Measurements from ENCODE around the gene CCBE1. TPM values are rescaled to one million over a fixed set of nuclear protein-coding genes. Genes with fewer than 3 reads are reported as not detected.

Gene CCBE1
- total RNA-seq, 1 donor from 2014 or later: 4.1 TPM

- H4K20me1 ChIP-seq (ENCODE audit: insufficient read depth, low read length): peaks cover 3% of the 10 kb centered on the region
- no peak overlapping the region for H3K9ac ChIP-seq (ENCODE audit: low read length)
- peaks cover 30% of the 10 kb centered on the region for H3K4me1 Mint-ChIP-seq (ENCODE audit: low read depth, unreplicated experiment)
- no peaks in the 10 kb centered on the region for H3K79me2 ChIP-seq (ENCODE audit: insufficient read depth, low read length)
- no peak for TF ChIP-seq EZH2 (IDR thresholded peaks at IDR 0.05; ENCODE audit: insufficient read depth, low read length)
- TF ChIP-seq CTCF (IDR thresholded peaks at IDR 0.05; ENCODE audit: insufficient read depth, low read depth, low read length): no peak
- peaks cover 6% of the 10 kb centered on the region for H3K27me3 Mint-ChIP-seq (ENCODE audit: low read depth, unreplicated experiment)
- H3K4me3 ChIP-seq (ENCODE audit: insufficient read depth, low read depth, low read length): no peak overlapping the region
- H3K9me3 Mint-ChIP-seq (ENCODE audit: unreplicated experiment): peaks cover 3% of the 10 kb centered on the region
- no peak overlapping the region for H3K4me2 ChIP-seq (ENCODE audit: low read length)
- H3K27ac ChIP-seq (ENCODE audit: low read depth, low read length): no peak overlapping the region
- H3K36me3 ChIP-seq (ENCODE audit: insufficient read depth, low read length): no peaks in the 10 kb centered on the region
- no peaks in the 10 kb centered on the region for H3K36me3 Mint-ChIP-seq (ENCODE audit: low read depth, unreplicated experiment)
- H3K27ac Mint-ChIP-seq (ENCODE audit: unreplicated experiment): no peak overlapping the region
- no peaks in the 10 kb centered on the region for H3K27me3 ChIP-seq (ENCODE audit: insufficient read depth, low read length)
- DNase-seq (ENCODE audit: low read depth) (no peak), FAIRE-seq (peak; percentile 43)
- H3K4me1 ChIP-seq (ENCODE audit: insufficient read depth, low read length): no peaks in the 10 kb centered on the region
- no peak overlapping the region for H3K4me3 Mint-ChIP-seq (ENCODE audit: unreplicated experiment)
- no peak overlapping the region for H2AFZ ChIP-seq (ENCODE audit: low read depth, low read length)
- no peaks in the 10 kb centered on the region for H3K9me3 ChIP-seq (ENCODE audit: insufficient read depth, low read depth, low read length)
Measured at GRCh38 chr18:59646963-59647307, 50.3 kb downstream of the CCBE1 start.

GRCh38 chr18:59646228-59646962 is 50.8 kb downstream of the CCBE1 start:
- Mint-ChIP-seq H3K27ac (ENCODE audit: unreplicated experiment) (no peak overlapping the region), H3K4me1 (ENCODE audit: low read depth, unreplicated experiment) (peaks cover 27% of the 10 kb centered on the region), H3K36me3 (ENCODE audit: low read depth, unreplicated experiment) (no peaks in the 10 kb centered on the region), H3K9me3 (ENCODE audit: unreplicated experiment) (peaks cover 3% of the 10 kb centered on the region), H3K27me3 (ENCODE audit: low read depth, unreplicated experiment) (peaks cover 6% of the 10 kb centered on the region), H3K4me3 (ENCODE audit: unreplicated experiment) (no peak overlapping the region)
- Histone ChIP-seq H3K4me2 (ENCODE audit: low read length) (no peak overlapping the region), H4K20me1 (ENCODE audit: insufficient read depth, low read length) (peaks cover 3% of the 10 kb centered on the region), H3K4me3 (ENCODE audit: insufficient read depth, low read depth, low read length) (no peak overlapping the region), H2AFZ (ENCODE audit: low read depth, low read length) (no peak overlapping the region), H3K9ac (ENCODE audit: low read length) (no peak overlapping the region), H3K79me2 (ENCODE audit: insufficient read depth, low read length) (peaks cover 2% of the 10 kb centered on the region), H3K9me3 (ENCODE audit: insufficient read depth, low read depth, low read length) (no peaks in the 10 kb centered on the region), H3K27me3 (ENCODE audit: insufficient read depth, low read length) (no peaks in the 10 kb centered on the region), H3K27ac (ENCODE audit: low read depth, low read length) (no peak overlapping the region), H3K36me3 (ENCODE audit: insufficient read depth, low read length) (no peaks in the 10 kb centered on the region), H3K4me1 (ENCODE audit: insufficient read depth, low read length) (no peaks in the 10 kb centered on the region)
- DNase-seq (ENCODE audit: low read depth) (no peak), FAIRE-seq (no peak)
- no peak for TF ChIP-seq EZH2 (IDR thresholded peaks at IDR 0.05; ENCODE audit: insufficient read depth, low read length)
- TF ChIP-seq CTCF (IDR thresholded peaks at IDR 0.05; ENCODE audit: insufficient read depth, low read depth, low read length): no peak

GRCh38 chr18:59643740-59644139 is 53.5 kb downstream of the CCBE1 start:
- H3K79me2 ChIP-seq (ENCODE audit: insufficient read depth, low read length): peaks cover 2% of the 10 kb centered on the region
- no peak for FAIRE-seq

More at GRCh38 chr18:59643740-59644139, 53.5 kb downstream of the CCBE1 start:
- H3K27me3 ChIP-seq (ENCODE audit: insufficient read depth, low read length): no peaks in the 10 kb centered on the region
- no peak for TF ChIP-seq CTCF (IDR thresholded peaks at IDR 0.05; ENCODE audit: insufficient read depth, low read depth, low read length)
- no peak overlapping the region for H3K4me2 ChIP-seq (ENCODE audit: low read length)
- H3K27ac ChIP-seq (ENCODE audit: low read depth, low read length): no peak overlapping the region
- H2AFZ ChIP-seq (ENCODE audit: low read depth, low read length): no peak overlapping the region
- no peaks in the 10 kb centered on the region for H3K4me1 ChIP-seq (ENCODE audit: insufficient read depth, low read length)
- H3K4me3 ChIP-seq (ENCODE audit: insufficient read depth, low read depth, low read length): no peak overlapping the region
- H3K36me3 ChIP-seq (ENCODE audit: insufficient read depth, low read length): no peaks in the 10 kb centered on the region
- DNase-seq (ENCODE audit: low read depth): no peak
- no peak overlapping the region for H3K27ac Mint-ChIP-seq (ENCODE audit: unreplicated experiment)
- no peaks in the 10 kb centered on the region for H3K9me3 ChIP-seq (ENCODE audit: insufficient read depth, low read depth, low read length)
- no peaks in the 10 kb centered on the region for H4K20me1 ChIP-seq (ENCODE audit: insufficient read depth, low read length)
- peaks cover 4% of the 10 kb centered on the region for H3K4me1 Mint-ChIP-seq (ENCODE audit: low read depth, unreplicated experiment)
- peaks cover 3% of the 10 kb centered on the region for H3K9me3 Mint-ChIP-seq (ENCODE audit: unreplicated experiment)
- peaks cover 2% of the 10 kb centered on the region for H3K27me3 Mint-ChIP-seq (ENCODE audit: low read depth, unreplicated experiment)
- H3K4me3 Mint-ChIP-seq (ENCODE audit: unreplicated experiment): no peak overlapping the region
- H3K36me3 Mint-ChIP-seq (ENCODE audit: low read depth, unreplicated experiment): no peaks in the 10 kb centered on the region
- H3K9ac ChIP-seq (ENCODE audit: low read length): no peak overlapping the region
